ENCODE measurements around the gene TRAK1. TPM values are rescaled to one million over a fixed set of nuclear protein-coding genes. Genes with fewer than 3 reads are reported as not detected.

TRAK1 gene
- total RNA-seq, 2 experiments from 2014 or later: 62.5 to 88.3 TPM

- peaks cover 54% of the 10 kb centered on the region; the same call in 1 of the 2 replicates for H3K79me2 ChIP-seq (ENCODE audit: insufficient read depth, low read depth, low read length)
- BruUV-seq (replicated peaks): no TSS peak
- no peaks in the 10 kb centered on the region for H4K20me1 ChIP-seq (ENCODE audit: insufficient read depth, low read length)
- CTCF ChIA-PET (ENCODE audit: unreplicated experiment): interaction anchor here (1.0 kb wide), 1 partner anchor 10 kb away, joined by 3 read pairs; no protein-coding TSS in a partner anchor
- intact Hi-C loops (cut with micrococcal nuclease; ENCODE audit: unreplicated experiment): no loop called here
- H3K4me1 ChIP-seq (ENCODE audit: insufficient read depth, low read length, poor library complexity, severe bottlenecking): peaks cover 52% of the 10 kb centered on the region
- no peak overlapping the region for H3K4me2 ChIP-seq (ENCODE audit: low read length)
- peaks cover 64% of the 10 kb centered on the region for H3K36me3 ChIP-seq (ENCODE audit: insufficient read depth, low read length)
- H2AFZ ChIP-seq (ENCODE audit: low read length): no peak overlapping the region
- POLR2A ChIA-PET: no interaction called here
- no peaks in the 10 kb centered on the region for H3K9me3 ChIP-seq (ENCODE audit: low read length)
- no peak overlapping the region for H3K4me3 ChIP-seq (ENCODE audit: low read depth, low read length, poor library complexity, severe bottlenecking)
- H3K27ac ChIP-seq (ENCODE audit: low read depth, low read length, poor library complexity, severe bottlenecking): no peak overlapping the region
- no peak for DNase-seq (ENCODE audit: low spot score)
- TF ChIP-seq CTCF (conservative IDR thresholded peaks at IDR 0.05; ENCODE audit: low read length): no peak
- TF ChIP-seq EZH2phosphoT487 (IDR thresholded peaks at IDR 0.05; ENCODE audit: borderline replicate concordance, low read depth, low read length): no peak
- H3K9me2 ChIP-seq (ENCODE audit: insufficient read depth, low read length): no peaks in the 10 kb centered on the region
These were observed 89.7 kb downstream of the TRAK1 start for GRCh38 chr3:42180901-42181300.

GRCh38 chr3:42182555-42182954, 91.4 kb downstream of the TRAK1 start:
- TF ChIP-seq CTCF (conservative IDR thresholded peaks at IDR 0.05; ENCODE audit: low read length) (no peak), EZH2phosphoT487 (IDR thresholded peaks at IDR 0.05; ENCODE audit: borderline replicate concordance, low read depth, low read length) (no peak)
- Histone ChIP-seq H3K4me1 (ENCODE audit: insufficient read depth, low read length, poor library complexity, severe bottlenecking) (peaks cover 37% of the 10 kb centered on the region), H3K79me2 (ENCODE audit: insufficient read depth, low read depth, low read length) (peaks cover 42% of the 10 kb centered on the region; the same call in 1 of the 2 replicates), H2AFZ (ENCODE audit: low read length) (no peak overlapping the region), H3K4me3 (ENCODE audit: low read depth, low read length, poor library complexity, severe bottlenecking) (no peak overlapping the region), H3K9me3 (ENCODE audit: low read length) (no peaks in the 10 kb centered on the region), H3K27ac (ENCODE audit: low read depth, low read length, poor library complexity, severe bottlenecking) (no peak overlapping the region), H3K4me2 (ENCODE audit: low read length) (no peak overlapping the region), H3K9me2 (ENCODE audit: insufficient read depth, low read length) (no peaks in the 10 kb centered on the region), H3K36me3 (ENCODE audit: insufficient read depth, low read length) (peaks cover 70% of the 10 kb centered on the region), H4K20me1 (ENCODE audit: insufficient read depth, low read length) (no peaks in the 10 kb centered on the region)
- POLR2A ChIA-PET: interaction anchor here (1.0 kb wide), 1 partner anchor 10 kb away, joined by 4 read pairs; no protein-coding TSS in a partner anchor
- DNase-seq (ENCODE audit: low spot score): no peak
- intact Hi-C loops (cut with micrococcal nuclease; ENCODE audit: unreplicated experiment): no loop called here
- BruUV-seq (replicated peaks): no TSS peak
- CTCF ChIA-PET (ENCODE audit: unreplicated experiment): no interaction called here

GRCh38 chr3:42183991-42184632, 93.0 kb downstream of the TRAK1 start:
- H3K4me1 ChIP-seq (ENCODE audit: insufficient read depth, low read length, poor library complexity, severe bottlenecking): peaks cover 21% of the 10 kb centered on the region
- CTCF ChIA-PET (ENCODE audit: unreplicated experiment): no interaction called here
- no peaks in the 10 kb centered on the region for H3K9me3 ChIP-seq (ENCODE audit: low read length)
- POLR2A ChIA-PET: interaction anchor here (1.1 to 1.8 kb wide), 2 partner anchors 14 to 56 kb away, joined by 3 to 6 read pairs; no protein-coding TSS in a partner anchor
- DNase-seq (ENCODE audit: low spot score): no peak
- no peak overlapping the region for H3K27ac ChIP-seq (ENCODE audit: low read depth, low read length, poor library complexity, severe bottlenecking)
- H3K4me2 ChIP-seq (ENCODE audit: low read length): no peak overlapping the region
- no TSS peak for BruUV-seq (replicated peaks)
- H3K9me2 ChIP-seq (ENCODE audit: insufficient read depth, low read length): no peaks in the 10 kb centered on the region
- no peak overlapping the region for H3K4me3 ChIP-seq (ENCODE audit: low read depth, low read length, poor library complexity, severe bottlenecking)
- TF ChIP-seq EZH2phosphoT487 (IDR thresholded peaks at IDR 0.05; ENCODE audit: borderline replicate concordance, low read depth, low read length) (no peak), CTCF (conservative IDR thresholded peaks at IDR 0.05; ENCODE audit: low read length) (no peak)
- H4K20me1 ChIP-seq (ENCODE audit: insufficient read depth, low read length): no peaks in the 10 kb centered on the region
- H3K79me2 ChIP-seq (ENCODE audit: insufficient read depth, low read depth, low read length): peaks cover 29% of the 10 kb centered on the region; the same call in 1 of the 2 replicates
- peaks cover 71% of the 10 kb centered on the region for H3K36me3 ChIP-seq (ENCODE audit: insufficient read depth, low read length)
- intact Hi-C loops (cut with micrococcal nuclease; ENCODE audit: unreplicated experiment): no loop called here
- no peak overlapping the region for H2AFZ ChIP-seq (ENCODE audit: low read length)

Measured in OCI-LY7 (cell line).